Vagina (tissue), 2 donors: ENCODE data around the gene ISG15.

Experiments
- POLR2A ChIP-seq, 2 donors: fragments of 450-650 bp; IDR thresholded peaks; one replicate each; pipeline ENCODE4 v1.6.1; 2017; ENCODE audit warnings: antibody characterized with exemption in 2 of 2, mild to moderate bottlenecking in 2 of 2, moderate library complexity in 2 of 2
- POLR2AphosphoS5 ChIP-seq, 2 donors: sonication (generic); formaldehyde crosslinking; IDR thresholded peaks; one replicate each; pipeline ENCODE4 v1.9.0; 2017; ENCODE audit warnings: antibody characterized with exemption in 2 of 2, mild to moderate bottlenecking in 2 of 2, low read depth in 1 of 2; ENCODE audit not compliant: insufficient read depth in 1 of 2
- TF ChIP-seq, protein P1 (sequence below), 3 experiments: fragments of 450-650 bp in 2 of 3; fragments of 200-600 bp in 1 of 3; sonication (generic) in 1 of 3; IDR thresholded peaks; one replicate each; pipeline ENCODE4 v1.5.1; 2017 to 2019; ENCODE audit warnings: antibody characterized with exemption in 3 of 3, mild to moderate bottlenecking in 2 of 3, moderate library complexity in 2 of 3

DNA sequence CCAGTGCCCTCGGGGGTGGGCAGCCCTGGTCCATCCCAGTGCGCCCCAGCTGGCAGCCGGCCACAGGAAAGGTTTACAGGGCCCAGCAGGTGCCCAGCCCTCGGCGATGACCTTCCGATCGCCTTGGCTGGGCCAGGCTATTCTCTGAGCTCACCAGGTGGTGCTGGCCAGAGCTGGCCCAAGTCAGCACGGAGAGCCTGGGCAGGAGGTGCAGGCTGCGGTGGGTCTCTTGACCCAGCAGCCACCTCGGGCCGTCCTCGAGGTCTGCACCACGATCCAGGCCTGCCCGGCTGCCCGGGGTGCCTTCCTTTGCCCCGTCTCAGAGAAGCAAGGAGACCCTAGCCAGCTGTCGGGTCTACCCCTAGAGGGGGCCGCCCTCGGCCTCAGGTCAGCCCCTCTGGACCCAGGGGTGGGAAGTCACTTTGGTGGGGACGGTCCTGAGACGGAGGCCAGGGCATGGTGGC lies 31.8 kb upstream of the ISG15 start:
- TF ChIP-seq, protein P1, sequence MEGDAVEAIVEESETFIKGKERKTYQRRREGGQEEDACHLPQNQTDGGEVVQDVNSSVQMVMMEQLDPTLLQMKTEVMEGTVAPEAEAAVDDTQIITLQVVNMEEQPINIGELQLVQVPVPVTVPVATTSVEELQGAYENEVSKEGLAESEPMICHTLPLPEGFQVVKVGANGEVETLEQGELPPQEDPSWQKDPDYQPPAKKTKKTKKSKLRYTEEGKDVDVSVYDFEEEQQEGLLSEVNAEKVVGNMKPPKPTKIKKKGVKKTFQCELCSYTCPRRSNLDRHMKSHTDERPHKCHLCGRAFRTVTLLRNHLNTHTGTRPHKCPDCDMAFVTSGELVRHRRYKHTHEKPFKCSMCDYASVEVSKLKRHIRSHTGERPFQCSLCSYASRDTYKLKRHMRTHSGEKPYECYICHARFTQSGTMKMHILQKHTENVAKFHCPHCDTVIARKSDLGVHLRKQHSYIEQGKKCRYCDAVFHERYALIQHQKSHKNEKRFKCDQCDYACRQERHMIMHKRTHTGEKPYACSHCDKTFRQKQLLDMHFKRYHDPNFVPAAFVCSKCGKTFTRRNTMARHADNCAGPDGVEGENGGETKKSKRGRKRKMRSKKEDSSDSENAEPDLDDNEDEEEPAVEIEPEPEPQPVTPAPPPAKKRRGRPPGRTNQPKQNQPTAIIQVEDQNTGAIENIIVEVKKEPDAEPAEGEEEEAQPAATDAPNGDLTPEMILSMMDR (IDR thresholded peaks at IDR 0.05), result no peak
- TF ChIP-seq POLR2AphosphoS5 (IDR thresholded peaks at IDR 0.05; ENCODE audit: insufficient read depth in 1 of 2, low read depth in 1 of 2) (no peak), POLR2A (IDR thresholded peaks at IDR 0.05) (no peak)
